A204.1 (cell line): ENCODE data around the gene PROZ.

Source experiments
- FAIRE-seq: peaks from 2 replicates; lab custom pipeline; 2012; peaks lifted over from hg19 to GRCh38; lab: Jason Lieb, UNC

Gene PROZ

GRCh38 chr13:113142876-113143275 is 15.6 kb upstream of the PROZ start:
- FAIRE-seq: no peak

- FAIRE-seq: no peak
Observed at GRCh38 chr13:113143466-113144254, 14.8 kb upstream of the PROZ start.

GRCh38 chr13:113144255-113144629 is 14.2 kb upstream of the PROZ start:
- no peak for FAIRE-seq

GRCh38 chr13:113145496-113145895 is 13.0 kb upstream of the PROZ start:
- FAIRE-seq: no peak

GRCh38 chr13:113145911-113146598 is 12.4 kb upstream of the PROZ start:
- no peak for FAIRE-seq

GRCh38 chr13:113146750-113147149 is 11.7 kb upstream of the PROZ start:
- no peak for FAIRE-seq

DNA sequence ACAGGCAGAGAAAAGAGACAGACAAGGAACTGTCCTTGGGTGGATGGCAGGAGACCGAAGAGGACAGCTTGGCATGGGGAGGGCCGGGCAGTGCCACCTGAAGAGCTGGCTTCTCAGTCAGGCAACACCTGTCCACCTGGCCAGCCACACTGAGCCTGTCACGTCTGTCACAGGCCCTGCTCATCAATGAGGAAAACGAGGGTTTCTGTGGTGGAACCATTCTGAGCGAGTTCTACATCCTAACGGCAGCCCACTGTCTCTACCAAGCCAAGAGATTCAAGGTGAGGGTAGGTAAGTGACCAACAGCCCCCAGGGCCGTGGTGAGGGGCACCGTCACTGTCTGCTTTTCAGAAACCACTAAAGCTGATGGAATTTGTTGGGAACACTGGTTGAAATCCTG is 11.2 kb upstream of the PROZ start:
- no peak for FAIRE-seq

DNA sequence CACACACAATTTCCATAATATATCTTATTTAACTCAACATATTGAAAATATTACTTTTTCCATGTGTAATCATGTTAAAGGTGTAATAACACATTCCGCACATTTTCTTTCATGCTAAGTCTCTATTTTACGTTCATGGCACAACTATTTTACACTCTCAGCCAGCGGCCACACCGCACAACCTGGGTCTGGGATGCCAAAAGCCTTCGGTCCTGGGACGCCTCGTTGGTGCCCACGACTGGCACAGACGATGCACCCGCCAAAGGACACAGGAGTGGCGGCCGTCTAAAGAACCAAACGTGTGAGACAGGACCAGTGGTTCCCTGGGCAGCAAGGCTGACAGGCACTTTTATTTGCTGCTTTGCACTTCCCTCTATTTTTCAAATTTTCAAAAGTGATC is 10.0 kb upstream of the PROZ start:
- FAIRE-seq: no peak

GRCh38 chr13:113148940-113149503 is 9.4 kb upstream of the PROZ start:
- no peak for FAIRE-seq

DNA sequence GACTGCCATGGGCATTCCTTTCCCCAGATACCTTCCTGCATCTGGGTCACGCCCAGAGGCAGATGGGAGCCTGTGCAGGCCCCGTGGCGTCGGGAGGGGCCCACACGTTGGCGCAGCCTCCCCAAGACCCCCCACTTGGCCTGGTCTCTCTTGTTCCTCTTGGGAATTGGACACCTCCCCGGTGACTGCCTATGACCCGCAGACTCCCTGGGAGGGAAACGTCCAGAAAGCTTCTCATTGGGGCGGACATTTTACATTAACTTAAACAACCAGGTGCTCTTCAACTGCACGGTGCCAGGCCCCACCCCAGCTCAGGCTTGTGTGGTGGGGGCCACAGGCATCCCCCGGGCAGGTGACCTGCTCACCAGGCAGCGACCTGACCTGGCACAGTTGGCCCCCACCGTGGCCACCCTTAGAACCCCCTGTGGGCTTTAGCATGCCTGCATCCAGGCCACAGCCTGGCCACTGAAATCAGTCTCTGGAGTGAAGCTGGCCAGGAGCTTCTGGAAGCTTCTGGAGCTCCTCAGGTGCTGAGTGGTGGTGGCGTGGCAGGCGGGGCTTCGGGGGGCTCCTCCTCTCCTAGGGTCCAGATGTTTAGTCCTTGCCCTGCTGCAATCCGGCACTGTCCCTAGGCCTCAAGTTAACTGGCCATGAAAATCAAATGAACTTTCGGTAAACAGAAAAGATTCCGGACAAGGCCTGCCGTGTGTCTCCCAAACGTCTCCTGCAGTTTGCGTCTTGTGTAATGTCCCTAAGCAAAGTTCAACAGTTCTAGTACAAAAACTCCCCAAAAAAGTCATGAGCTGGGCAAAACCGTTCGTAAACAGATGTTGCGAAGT is 8.5 kb upstream of the PROZ start:
- FAIRE-seq: no peak

- FAIRE-seq: no peak
Observed at GRCh38 chr13:113150550-113151365, 7.7 kb upstream of the PROZ start.

- FAIRE-seq: no peak
Observed at GRCh38 chr13:113151745-113152690, 6.4 kb upstream of the PROZ start.

GRCh38 chr13:113152691-113152983 is 5.8 kb upstream of the PROZ start:
- FAIRE-seq: no peak

DNA sequence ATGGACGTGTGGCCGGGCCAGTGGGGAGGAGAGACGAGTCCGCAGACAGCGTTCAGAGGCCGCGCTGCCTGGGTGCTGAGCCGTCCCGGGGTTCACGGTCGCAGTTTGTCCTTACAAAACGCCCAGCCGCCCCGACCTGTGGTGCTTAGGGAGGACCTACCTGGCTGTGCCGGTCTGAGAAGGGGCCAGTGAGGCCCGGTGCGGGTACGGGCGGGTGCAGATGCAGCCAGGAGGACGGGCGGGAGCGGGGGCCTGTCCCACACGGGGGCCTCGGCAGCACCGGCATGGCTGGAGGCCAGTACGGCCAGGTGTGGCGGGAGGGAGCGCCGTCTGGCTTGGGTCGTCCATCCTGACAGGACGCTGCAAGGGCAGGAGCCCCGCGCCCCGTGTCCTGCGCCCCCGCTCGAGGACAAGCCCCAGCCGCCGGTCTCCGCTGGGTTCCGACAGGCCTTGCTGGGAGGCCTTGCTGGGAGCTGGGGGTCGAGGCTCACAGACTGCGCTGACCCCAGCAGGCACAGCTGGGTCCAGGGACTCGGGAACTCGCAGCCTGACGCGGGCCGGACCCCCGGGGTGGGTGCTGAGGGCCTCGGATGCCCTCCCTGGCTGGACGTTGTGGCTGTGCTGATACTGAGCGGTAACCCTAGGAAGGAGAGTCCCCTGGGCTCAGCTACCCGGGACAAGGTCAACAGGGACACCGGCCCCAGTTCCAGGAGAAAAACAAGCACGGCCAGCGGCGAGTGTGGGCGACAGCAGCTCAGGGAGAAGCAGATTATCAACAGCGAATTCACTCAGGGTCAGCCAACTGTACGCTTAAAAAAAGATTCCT is 5.3 kb upstream of the PROZ start:
- FAIRE-seq: no peak

- no peak for FAIRE-seq
Observed at GRCh38 chr13:113153810-113154748, 4.4 kb upstream of the PROZ start.

DNA sequence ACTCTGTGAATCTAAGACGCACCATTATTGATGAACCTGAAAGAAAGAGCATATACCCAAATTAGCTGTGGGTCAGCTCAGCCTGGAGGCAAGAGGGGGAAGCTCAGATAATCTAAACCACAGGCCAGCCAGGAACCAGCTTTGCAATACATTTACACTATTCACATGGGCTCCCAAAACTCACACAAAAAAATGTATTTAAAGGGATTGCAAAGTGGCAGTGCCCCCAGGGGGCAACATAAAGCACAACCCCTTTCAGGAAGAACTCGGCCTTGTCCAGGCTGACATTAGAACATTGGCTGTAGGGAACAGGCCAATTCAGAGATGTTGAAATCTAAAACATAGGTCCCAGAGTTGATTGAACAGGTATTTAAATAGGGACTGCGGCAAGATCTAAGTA is 3.2 kb upstream of the PROZ start:
- no peak for FAIRE-seq

- FAIRE-seq: no peak
Observed at GRCh38 chr13:113155982-113156655, 2.3 kb upstream of the PROZ start.

- FAIRE-seq: no peak
Observed at GRCh38 chr13:113157206-113157928, 1.1 kb upstream of the PROZ start.
